ENCODE data around the gene UGT1A7.

Gene UGT1A7

GRCh38 chr2:233817361-233817911 is 135.7 kb downstream of the UGT1A7 start:
- no peak for DNase-seq (ENCODE audit: low read depth, low spot score)

GRCh38 chr2:233817995-233818638 is 136.4 kb downstream of the UGT1A7 start:
- DNase-seq (ENCODE audit: low read depth, low spot score): no peak

GRCh38 chr2:233818639-233819621 is 137.2 kb downstream of the UGT1A7 start:
- DNase-seq (ENCODE audit: low read depth, low spot score): no peak

GRCh38 chr2:233819884-233820773 is 138.4 kb downstream of the UGT1A7 start:
- no peak for DNase-seq (ENCODE audit: low read depth, low spot score)

- DNase-seq (ENCODE audit: low read depth, low spot score): no peak
Measured at GRCh38 chr2:233820774-233821105, 139.0 kb downstream of the UGT1A7 start.

GRCh38 chr2:233821196-233821595 is 139.5 kb downstream of the UGT1A7 start:
- DNase-seq (ENCODE audit: low read depth, low spot score): no peak

GRCh38 chr2:233821709-233822100 is 140.0 kb downstream of the UGT1A7 start:
- no peak for DNase-seq (ENCODE audit: low read depth, low spot score)

- DNase-seq (ENCODE audit: low read depth, low spot score): no peak
Measured at GRCh38 chr2:233822101-233822771, 140.5 kb downstream of the UGT1A7 start.
